NCI-H1092 (cell line): ENCODE results near the gene TH.
A peak's percentile ranks its signal among the peaks of the same experiment; 100 is the strongest.
"Not testable (repeated sequence)": the region's sequence is repeated elsewhere in the genome, so short reads cannot be mapped to it uniquely, and the experiment has no call there.

Experiments
- DNase-seq: peaks from one replicate; lab custom pipeline; 2025; lab: John Stamatoyannopoulos, UW

The TH gene

GRCh38 chr11:2178055-2178773 lies 6.6 kb upstream of the TH start:
- DNase-seq: not testable (repeated sequence)

GRCh38 chr11:2177076-2177475 lies 5.5 kb upstream of the TH start:
- DNase-seq: no peak

GRCh38 chr11:2176389-2176900 lies 4.8 kb upstream of the TH start:
- DNase-seq: no peak

DNA sequence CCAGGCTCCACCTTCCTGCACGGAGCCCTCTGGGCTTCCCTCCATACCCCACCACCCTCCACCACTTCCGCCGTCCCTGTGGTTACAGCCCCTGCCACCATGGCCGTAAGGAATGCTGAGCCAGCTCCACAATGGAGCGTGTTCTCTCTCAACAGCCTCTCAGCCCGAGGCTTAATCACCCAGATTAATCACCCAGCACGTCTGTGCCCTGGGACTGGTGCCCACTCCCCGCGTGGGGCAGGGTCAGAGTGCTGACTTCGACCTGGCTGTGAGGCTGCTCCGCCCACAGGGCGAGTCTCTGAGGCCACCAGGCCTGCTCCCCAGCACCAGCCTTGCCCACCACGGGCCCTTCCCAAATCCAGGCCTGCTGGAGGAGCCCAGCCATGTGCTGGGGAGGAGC lies 4.0 kb upstream of the TH start:
- no peak for DNase-seq

DNA sequence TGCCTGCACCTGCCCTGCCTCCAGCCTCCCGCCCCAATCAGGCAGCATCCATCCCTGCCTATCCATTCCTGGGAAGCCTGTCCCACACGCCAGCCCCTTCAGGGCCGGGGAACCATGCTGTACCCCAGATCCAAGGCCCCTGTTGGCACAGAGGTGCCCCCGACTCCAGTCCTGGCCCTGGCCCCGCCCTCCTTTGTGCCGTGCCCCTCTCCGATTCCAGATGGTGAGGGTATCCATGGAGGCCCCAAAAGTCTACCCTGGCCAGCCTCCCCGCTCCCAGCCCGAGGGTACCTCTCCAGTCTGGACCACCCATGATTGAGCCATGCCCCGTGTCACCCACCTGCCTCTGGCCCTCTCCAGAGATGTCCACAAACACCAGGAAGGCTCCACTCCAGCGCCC lies 2.7 kb upstream of the TH start:
- no peak for DNase-seq

DNA sequence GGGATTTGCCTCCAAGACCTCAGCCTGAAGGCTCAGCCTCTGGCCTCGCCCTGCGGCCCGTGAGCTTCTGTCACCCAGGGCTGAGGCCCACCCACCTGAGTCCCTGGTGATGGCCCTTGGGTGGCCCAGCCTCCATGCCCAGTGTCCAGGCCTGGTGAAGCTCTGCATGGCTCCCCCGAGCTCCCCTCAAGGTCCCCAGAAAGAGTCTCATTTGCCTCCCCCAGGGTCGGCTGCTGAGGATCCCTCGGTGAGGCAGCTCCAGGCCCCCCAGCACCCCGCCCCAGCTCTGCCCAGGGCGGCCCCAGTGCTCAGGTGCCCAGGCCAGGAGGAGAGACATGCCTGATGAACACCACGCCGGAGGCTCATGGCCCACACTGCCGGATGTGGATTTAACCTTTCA lies 2.1 kb upstream of the TH start:
- no peak for DNase-seq

- no peak for DNase-seq
Observed at GRCh38 chr11:2173150-2173693, 1.6 kb upstream of the TH start.

GRCh38 chr11:2172676-2173075 lies 1.1 kb upstream of the TH start:
- no peak for DNase-seq

DNA sequence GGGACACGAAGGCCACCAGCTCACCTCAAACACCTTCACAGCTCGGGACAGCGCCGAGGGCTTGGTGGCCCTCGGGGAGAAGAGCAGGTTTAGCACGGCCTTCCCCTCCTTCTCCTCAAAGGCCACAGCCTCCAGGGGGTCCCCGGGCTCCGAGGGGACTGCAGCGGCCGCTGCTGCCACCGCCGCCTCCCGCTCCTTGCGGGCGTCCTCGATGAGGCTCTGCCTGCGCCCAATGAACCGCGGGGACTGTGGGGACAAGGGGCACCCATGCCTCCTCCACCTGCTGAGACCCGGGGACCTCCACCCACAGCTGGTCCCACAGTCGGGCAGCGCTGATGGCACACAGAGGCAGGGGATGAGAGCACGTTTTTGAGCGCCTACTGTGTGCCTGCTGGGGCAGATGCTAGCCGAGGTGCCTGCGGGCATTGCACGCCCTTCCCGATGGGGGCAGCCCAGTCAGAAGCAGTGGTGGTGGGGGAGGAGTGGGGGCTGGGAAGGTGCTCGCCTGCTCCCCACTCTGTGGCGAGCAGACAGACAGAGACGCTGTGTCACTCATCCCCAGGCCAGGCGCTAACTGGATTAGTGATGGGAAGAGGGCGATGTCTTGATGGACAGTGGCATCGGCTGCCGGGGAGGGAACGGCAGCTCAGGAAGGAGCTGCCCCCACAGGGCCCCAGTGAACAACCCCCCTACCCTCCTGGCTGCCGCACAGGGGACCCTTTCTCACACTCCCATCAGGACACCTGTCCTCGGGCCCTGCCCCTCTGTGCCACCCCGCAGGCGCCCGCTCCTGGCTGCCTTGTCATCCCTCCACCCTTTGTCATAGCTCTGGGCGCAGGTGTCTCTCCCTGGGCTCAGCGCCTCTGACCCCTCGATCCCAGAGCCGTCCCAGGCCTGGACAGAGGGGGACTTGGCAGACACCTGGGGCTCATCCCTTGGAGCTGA lies 1.7 kb downstream of the TH start:
- no peak for DNase-seq

- DNase-seq: no peak
Observed at GRCh38 chr11:2169005-2169378, 2.6 kb downstream of the TH start.

DNA sequence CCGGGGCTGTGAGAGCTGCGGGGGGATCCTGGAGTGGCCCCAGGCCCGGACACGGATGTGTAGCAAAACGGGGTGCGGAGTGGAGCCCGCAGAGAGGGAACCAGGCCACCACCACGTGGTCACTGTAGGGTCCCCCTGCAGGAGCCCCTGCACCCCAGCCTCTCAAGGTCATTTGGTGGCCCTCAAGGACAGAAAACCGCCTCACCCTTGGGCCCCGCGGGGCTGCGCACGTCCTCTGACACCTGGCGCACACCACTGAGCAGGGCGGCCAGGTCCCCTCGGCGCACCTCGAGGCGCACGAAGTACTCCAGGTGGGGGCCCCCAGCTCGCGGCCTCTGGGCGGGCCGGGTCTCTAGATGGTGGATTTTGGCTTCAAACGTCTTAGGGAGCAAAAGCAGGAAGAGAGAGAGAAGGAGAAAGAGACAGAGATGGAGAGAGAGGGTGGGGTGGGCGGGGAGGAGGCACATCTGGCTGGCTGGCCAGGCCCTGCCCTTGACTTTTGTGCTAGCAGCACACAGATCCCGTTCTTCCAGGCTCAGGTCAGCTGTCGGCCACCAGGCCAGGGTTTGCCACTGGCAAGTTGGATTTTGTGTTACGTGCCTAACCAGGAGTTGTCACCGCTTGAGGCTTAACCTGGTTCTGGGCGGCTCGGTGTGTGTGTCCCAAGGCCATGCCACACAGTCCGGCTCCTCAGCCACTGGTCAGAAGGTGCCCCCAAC lies 3.2 kb downstream of the TH start:
- DNase-seq: no peak

- no peak for DNase-seq
Observed at GRCh38 chr11:2167141-2168045, 4.2 kb downstream of the TH start.

- DNase-seq: peak; percentile 27
Observed at GRCh38 chr11:2166091-2166851, 5.3 kb downstream of the TH start.

- DNase-seq: no peak
Observed at GRCh38 chr11:2165571-2165970, 6.0 kb downstream of the TH start.

- DNase-seq: no peak
Observed at GRCh38 chr11:2164861-2165555, 6.6 kb downstream of the TH start.

DNA sequence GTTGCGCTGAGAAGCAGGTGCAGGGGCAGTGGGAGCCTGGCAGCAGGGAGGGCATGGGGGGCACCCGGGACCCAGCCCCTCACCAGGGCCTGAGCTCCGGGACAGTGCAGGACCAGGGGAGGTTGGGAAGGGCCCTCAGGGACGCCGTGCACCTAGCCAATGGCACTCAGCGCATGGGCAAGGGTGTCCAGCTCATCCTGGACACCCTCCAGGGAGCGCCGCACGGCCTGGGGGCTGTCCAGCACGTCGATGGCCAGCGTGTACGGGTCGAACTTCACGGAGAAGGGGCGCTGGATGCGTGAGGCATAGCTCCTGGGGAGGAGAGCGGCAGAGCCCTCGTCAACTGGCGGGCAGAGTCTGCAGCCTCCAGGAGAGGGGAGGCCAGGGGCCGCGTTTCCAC lies 7.5 kb downstream of the TH start:
- DNase-seq: no peak

DNA sequence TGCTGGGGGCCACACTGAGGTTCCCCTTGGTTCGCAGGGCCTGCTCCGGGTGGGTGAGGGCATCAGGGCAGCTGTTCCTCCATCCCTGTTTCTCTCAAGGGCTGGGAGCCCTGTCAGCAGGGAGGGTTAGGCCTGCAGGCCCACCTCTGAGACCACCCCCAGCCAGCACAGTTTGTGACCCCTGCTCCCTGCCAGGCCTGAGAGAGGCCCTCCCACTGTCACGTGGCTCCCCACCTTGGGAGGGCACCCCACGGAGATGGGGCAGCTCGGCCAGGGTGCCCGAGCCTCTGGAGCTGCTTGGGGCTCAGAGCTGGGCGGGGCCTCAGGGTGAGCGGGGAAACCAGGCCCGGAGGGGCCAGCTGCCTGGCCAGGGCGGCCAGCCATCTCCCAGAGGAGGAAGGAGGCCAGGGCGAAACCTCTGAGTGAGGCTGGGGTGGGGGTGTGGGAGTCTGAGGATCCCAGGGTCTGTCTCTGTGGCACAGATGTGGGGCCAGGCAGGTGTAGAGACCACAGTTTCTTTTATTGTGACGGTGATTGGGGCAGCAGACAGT lies 8.1 kb downstream of the TH start:
- DNase-seq: no peak

DNA sequence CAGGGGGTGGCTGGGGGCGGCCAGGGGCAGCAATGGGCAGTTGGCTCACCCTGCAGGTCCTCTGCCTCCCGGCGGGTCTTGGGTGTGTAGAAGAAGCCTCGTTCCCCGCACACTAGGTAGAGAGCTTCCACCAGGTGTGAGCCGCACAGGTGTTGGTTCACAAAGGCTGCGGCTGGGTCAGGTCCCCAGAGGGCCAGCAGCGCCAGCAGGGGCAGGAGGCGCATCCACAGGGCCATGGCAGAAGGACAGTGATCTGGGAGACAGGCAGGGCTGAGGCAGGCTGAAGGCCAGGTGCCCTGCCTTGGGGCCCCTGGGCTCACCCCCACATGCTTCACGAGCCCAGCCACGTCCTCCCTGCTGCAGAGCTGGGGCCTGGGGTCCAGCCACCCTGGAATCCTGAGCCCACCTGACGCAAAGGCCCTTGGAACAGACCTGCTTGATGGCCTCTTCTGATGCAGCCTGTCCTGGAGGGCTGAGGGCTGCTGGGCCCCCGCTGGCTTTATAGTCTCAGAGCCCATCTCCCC lies 10.8 kb downstream of the TH start, which contains the start of gene INS:
TSS of gene INS (minus strand) at position 474 of the 524 bp plus-strand sequence. CDS start at position 236, 238 bp downstream.
- no peak for DNase-seq
